Omental fat pad (tissue), 4 donors: ENCODE measurements around the gene RAB44. TPM values are rescaled to one million over a fixed set of nuclear protein-coding genes. Genes with fewer than 3 reads are reported as not detected.

Source experiments
- ATAC-seq: fragments of 150-250 bp; one replicate; pipeline ENCODE4 v1.9.1; 2016; ENCODE audit warnings: mild to moderate bottlenecking, moderate library complexity; ENCODE audit not compliant: low FRiP score
- DNase-seq: peaks from one replicate; pipeline ENCODE4 v3.0.0-alpha.2; 2019; ENCODE audit warnings: low spot score
- total RNA-seq, 4 donors: library from RNA; depleted of rRNA; stranded (reverse); fragments of >200 nt; gene quantifications; one replicate each; pipeline ENCODE4 v1.1.0, GENCODE V29; 2016
- TF ChIP-seq, protein P1 (sequence below), 3 donors: fragments of 450-650 bp; IDR thresholded peaks; one replicate each; pipeline ENCODE4 v1.5.1; 2016 to 2017; ENCODE audit warnings: antibody characterized with exemption in 3 of 3, mild to moderate bottlenecking in 3 of 3, moderate library complexity in 2 of 3

RAB44 gene
- total RNA-seq, 4 donors from 2014 or later, result 0.19 to 2.4 (median 0.43) TPM

DNA sequence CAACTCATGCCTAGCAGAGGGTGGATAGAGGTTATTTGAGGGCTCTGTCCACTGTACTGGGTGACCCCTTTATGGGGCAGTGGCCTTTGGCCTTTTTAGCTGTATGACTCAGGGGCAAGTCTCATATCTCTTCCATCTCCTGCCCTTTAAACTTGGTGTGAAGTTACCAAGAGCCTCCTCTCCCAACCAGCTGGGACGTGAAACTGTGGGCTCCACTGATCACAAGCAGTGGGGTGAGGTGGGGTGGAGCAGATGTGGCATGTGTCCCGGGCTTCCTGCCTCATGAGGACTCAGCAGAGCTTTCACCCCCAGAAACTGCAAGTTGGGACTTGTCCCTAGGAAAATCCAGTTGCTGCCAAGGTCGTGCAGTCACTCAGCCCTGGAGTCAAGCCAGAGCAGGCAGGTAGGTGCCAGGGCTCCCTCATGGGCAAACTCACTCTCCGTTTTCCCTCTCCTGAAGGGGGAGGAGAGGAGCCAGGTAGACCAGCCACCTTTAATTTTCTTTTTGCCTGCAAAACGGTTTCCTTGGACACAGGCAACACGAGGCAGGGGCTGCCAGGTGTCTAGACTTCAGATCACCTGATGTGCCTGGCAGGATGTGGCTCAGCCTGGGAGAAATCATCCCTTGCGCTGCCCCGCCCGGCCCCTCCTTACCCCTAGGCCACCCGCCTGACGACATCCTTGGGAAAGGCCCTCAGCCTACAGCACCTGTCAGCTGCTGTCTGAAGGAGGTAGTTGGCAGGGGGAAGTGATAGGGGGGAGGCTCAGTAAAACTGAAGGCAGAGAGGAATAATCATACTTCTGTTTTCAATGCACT is 15.1 kb upstream of the RAB44 start:
- TF ChIP-seq, protein P1, sequence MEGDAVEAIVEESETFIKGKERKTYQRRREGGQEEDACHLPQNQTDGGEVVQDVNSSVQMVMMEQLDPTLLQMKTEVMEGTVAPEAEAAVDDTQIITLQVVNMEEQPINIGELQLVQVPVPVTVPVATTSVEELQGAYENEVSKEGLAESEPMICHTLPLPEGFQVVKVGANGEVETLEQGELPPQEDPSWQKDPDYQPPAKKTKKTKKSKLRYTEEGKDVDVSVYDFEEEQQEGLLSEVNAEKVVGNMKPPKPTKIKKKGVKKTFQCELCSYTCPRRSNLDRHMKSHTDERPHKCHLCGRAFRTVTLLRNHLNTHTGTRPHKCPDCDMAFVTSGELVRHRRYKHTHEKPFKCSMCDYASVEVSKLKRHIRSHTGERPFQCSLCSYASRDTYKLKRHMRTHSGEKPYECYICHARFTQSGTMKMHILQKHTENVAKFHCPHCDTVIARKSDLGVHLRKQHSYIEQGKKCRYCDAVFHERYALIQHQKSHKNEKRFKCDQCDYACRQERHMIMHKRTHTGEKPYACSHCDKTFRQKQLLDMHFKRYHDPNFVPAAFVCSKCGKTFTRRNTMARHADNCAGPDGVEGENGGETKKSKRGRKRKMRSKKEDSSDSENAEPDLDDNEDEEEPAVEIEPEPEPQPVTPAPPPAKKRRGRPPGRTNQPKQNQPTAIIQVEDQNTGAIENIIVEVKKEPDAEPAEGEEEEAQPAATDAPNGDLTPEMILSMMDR (IDR thresholded peaks at IDR 0.05), result no peak
- no peak for DNase-seq
- no peak for ATAC-seq

DNA sequence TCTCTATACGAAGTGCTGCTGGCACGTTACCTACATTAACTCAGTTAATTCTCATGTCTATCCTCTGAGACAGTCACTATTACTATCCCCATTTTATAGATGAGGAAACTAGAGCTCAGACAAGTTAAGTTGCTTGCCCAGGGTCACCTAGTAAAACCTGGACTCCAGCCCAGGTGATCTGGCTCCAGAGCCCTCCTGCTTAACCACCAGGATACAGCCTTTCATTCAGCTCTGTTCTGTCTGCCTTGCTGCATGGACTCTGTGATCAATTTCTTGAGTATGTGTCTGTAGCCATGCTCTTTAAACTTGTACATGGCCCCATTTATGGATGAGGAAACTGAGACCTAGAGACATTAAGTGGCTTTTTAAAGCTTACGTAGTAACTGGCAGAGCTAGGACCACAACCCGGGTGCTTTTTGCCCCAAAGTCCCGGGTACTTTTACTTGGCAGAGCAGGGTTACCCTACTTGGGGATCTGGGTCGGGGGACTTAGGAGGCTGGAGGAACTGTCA is 14.4 kb upstream of the RAB44 start:
- TF ChIP-seq, protein P1 (IDR thresholded peaks at IDR 0.05), result no peak
- DNase-seq (no peak), ATAC-seq (no peak)

DNA sequence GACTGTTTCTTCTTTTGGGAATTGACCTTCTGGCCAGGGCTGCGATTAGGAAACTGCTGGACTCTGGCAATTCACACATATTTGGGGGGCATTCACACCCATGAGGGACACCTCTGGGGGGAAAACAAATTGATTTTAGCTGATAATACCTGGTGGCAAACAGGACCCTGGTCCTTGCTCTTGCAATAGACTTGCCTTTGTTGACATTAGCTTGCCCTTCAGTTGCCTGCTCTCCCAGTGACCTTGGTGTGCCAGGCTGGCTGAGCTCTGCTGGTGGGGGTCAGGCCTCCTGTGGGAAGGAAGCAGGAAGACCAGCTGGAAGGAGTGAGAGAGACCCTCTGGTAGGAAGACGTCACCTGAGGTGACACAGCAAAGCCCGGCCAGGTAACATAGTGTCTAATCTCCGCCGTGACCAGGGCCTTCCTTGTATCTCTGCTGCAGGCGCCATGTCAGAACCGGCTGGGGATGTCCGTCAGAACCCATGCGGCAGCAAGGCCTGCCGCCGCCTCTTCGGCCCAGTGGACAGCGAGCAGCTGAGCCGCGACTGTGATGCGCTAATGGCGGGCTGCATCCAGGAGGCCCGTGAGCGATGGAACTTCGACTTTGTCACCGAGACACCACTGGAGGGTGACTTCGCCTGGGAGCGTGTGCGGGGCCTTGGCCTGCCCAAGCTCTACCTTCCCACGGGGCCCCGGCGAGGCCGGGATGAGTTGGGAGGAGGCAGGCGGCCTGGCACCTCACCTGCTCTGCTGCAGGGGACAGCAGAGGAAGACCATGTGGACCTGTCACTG is 13.8 kb upstream of the RAB44 start:
- TF ChIP-seq, protein P1 (IDR thresholded peaks at IDR 0.05), result no peak
- DNase-seq, result peak; percentile 22
- ATAC-seq, result no peak

DNA sequence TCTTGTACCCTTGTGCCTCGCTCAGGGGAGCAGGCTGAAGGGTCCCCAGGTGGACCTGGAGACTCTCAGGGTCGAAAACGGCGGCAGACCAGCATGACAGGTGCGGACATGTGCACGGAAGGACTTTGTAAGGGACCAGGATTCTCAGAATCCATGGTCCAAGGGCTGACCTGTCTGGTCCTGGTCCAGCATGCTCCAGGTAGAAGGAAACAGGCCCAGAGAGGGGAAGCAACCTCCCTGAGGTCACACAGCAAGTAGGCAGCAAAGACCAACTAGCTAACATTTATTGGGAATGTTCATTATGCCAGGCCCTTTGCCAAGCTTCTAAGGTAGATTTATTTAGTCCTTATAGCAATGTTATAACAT is 13.2 kb upstream of the RAB44 start:
- TF ChIP-seq, protein P1 (IDR thresholded peaks at IDR 0.05), result no peak
- no peak for ATAC-seq
- peak; percentile 19 for DNase-seq

DNA sequence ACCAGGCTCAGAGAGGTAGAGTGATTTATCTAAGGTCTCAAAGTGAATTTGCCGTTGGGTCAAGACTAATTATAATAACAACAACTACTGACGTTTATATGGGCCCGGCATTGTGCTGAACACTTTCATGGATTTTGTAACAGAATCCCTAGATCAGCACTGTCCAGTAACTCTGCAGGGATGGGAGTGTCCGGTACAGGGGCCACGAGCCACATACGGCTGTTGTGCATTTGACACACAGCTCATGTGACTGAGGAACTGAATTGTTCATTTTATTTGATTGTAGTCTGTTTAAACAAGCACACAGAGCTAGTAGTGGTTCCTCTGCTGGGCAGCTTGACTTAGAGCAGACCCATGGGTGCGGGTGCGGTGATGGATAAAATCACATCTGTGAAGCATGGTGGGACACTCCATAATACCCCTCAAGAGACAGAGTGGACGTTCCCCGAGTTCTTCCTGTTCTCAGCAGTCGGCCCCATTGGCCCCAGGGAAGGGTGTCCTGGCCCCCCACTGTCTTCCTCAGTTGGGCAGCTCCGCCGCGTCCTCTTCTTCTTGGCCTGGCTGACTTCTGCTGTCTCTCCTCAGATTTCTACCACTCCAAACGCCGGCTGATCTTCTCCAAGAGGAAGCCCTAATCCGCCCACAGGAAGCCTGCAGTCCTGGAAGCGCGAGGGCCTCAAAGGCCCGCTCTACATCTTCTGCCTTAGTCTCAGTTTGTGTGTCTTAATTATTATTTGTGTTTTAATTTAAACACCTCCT is 12.3 kb upstream of the RAB44 start:
- peak; percentile 22 for DNase-seq
- TF ChIP-seq, protein P1 (IDR thresholded peaks at IDR 0.05), result no peak

DNA sequence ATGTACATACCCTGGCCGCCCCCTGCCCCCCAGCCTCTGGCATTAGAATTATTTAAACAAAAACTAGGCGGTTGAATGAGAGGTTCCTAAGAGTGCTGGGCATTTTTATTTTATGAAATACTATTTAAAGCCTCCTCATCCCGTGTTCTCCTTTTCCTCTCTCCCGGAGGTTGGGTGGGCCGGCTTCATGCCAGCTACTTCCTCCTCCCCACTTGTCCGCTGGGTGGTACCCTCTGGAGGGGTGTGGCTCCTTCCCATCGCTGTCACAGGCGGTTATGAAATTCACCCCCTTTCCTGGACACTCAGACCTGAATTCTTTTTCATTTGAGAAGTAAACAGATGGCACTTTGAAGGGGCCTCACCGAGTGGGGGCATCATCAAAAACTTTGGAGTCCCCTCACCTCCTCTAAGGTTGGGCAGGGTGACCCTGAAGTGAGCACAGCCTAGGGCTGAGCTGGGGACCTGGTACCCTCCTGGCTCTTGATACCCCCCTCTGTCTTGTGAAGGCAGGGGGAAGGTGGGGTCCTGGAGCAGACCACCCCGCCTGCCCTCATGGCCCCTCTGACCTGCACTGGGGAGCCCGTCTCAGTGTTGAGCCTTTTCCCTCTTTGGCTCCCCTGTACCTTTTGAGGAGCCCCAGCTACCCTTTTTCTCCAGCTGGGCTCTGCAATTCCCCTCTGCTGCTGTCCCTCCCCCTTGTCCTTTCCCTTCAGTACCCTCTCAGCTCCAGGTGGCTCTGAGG is 11.5 kb upstream of the RAB44 start:
- TF ChIP-seq, protein P1 (IDR thresholded peaks at IDR 0.05), result no peak
- DNase-seq, result peak; percentile 23
- no peak for ATAC-seq

More for the DNA sequence above, 12.3 kb upstream of the RAB44 start:
- ATAC-seq, result no peak
